ENCODE results near the gene TTYH3.

GRCh38 chr7:2628130-2628482 is 3.7 kb upstream of the TTYH3 start:
- TF ChIP-seq EZH2 (IDR thresholded peaks at IDR 0.05; ENCODE audit: borderline replicate concordance) (no peak), CTCF (IDR thresholded peaks at IDR 0.05; ENCODE audit: poor library complexity) (no peak)

All from hepatocyte (in vitro differentiated cells).